HL-60/S4 treated with retinoic acid at 250 ng/mL for 4 days and 3 days (cell line): Measurements from ENCODE around the gene HSD11B1.

ENCODE experiments used
- in situ Hi-C: fragments of 300-500 bp; cut with MboI; formaldehyde crosslinking; loops from 2 replicates; pipeline ENCODE4 v1.7.0; 2022; ENCODE audit warnings: low sequenced_read_pairs

HSD11B1 gene

DNA sequence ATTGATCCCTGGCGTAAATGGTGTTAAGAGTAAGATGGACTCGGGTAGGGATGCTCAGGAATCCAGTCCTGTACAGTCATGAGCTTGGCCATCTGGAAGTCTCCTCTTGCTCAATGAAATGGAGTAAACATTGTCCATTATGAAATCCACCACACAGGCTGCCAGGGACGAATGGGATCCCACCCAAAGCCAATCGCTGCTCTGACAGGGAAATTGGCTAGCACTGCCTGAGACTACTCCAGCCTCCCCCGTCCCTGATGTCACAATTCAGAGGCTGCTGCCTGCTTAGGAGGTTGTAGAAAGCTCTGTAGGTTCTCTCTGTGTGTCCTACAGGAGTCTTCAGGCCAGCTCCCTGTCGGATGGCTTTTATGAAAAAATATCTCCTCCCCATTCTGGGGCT lies at the start of gene HSD11B1:
Gene HSD11B1, plus strand, starts transcription at position 263 of the 400 bp plus-strand sequence. Its CDS starts 97 bp downstream, at position 360.
- in situ Hi-C loops, result no loop called here

DNA sequence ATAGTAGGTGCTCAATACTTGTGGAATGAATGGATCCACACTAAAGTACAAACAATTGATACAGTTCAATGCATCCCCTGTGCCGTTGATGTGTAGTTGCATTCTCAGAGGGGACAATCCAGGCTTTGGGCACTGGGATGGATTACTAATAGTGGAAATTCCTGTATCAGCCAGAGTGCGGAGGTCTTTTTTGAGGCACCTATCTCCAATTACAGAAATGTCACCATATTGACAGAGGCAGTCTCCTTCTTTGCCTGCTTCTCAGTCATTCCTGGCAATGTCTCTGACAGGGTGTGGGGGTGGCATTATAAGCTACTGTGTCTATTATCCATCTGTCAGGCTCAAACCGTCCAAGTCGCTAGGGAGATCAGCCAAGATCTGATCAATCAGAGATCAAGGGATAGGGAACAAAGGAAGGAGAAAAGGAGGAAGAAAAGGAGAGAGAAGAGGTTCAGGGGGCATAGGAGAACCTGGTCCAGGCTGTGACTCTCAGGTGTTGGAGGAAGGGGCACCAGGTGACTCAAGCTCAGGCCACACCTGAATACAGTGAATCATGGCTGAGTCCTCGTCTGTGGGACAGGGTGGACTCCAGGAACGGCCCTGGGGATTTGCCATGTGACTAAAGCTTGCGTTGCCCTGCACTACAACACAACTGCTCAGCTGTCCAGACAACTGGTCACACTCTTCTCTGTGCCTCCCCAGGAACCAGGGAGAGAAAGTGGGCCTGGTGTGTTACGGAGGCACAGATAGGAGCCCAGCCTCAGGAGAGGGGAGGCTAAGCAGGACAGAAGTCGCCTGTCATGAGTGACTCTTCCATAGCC lies 49.0 kb upstream of the HSD11B1 start:
- in situ Hi-C loops, result no loop called here

GRCh38 chr1:209657140-209657879 lies 47.3 kb upstream of the HSD11B1 start:
- in situ Hi-C loops, result no loop called here

DNA sequence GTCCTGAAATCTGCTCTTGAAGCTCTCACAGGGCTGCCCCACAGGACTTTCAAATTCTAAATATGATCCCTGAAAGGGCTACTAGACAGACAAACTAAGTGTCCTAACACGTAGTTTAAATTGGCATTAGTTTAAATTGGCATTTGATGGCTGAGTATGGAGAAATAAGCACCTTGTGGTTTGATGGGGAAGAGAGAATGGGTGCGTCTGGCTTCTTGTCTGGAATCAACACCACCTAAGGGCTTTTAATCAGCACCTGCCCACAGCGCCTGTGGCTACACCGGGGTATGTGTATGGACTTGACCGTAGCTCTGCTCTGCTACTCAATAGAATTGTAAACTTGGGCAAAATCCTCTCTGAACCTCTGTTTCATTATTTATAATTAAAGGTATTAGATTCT lies 46.7 kb upstream of the HSD11B1 start:
- in situ Hi-C loops, result no loop called here

DNA sequence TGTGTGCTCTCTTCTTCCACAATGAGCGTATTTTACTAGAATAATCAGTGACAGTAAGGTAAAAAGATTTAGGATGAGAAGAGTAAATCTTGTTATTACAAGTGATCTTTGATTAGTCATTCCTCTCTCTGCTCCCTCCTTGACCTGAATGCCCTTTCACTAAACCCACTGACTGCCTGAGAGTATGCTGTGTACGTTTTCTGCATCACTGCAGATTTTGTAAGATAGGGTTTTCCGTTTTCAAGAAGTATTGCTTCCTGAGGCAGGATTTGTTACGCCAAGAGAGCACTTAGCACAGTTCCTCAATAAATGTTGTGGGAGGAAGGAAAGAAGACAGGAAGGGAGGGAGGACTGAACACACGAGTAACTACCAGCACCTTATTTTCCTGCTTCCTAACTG lies 44.7 kb upstream of the HSD11B1 start:
- in situ Hi-C loops, result no loop called here

- in situ Hi-C loops, result no loop called here
Observed at GRCh38 chr1:209661071-209661470, 43.6 kb upstream of the HSD11B1 start.

GRCh38 chr1:209662879-209663327 lies 41.7 kb upstream of the HSD11B1 start:
- in situ Hi-C loops, result no loop called here

- in situ Hi-C loops, result no loop called here
Observed at GRCh38 chr1:209667103-209667502, 37.5 kb upstream of the HSD11B1 start.

- in situ Hi-C loops, result no loop called here
Observed at GRCh38 chr1:209667708-209668107, 36.9 kb upstream of the HSD11B1 start.

GRCh38 chr1:209670441-209671082 lies 34.1 kb upstream of the HSD11B1 start:
- in situ Hi-C loops, result no loop called here

GRCh38 chr1:209672705-209673630 lies 31.7 kb upstream of the HSD11B1 start:
- in situ Hi-C loops, result no loop called here

- in situ Hi-C loops, result no loop called here
Observed at GRCh38 chr1:209673631-209674417, 30.8 kb upstream of the HSD11B1 start.

DNA sequence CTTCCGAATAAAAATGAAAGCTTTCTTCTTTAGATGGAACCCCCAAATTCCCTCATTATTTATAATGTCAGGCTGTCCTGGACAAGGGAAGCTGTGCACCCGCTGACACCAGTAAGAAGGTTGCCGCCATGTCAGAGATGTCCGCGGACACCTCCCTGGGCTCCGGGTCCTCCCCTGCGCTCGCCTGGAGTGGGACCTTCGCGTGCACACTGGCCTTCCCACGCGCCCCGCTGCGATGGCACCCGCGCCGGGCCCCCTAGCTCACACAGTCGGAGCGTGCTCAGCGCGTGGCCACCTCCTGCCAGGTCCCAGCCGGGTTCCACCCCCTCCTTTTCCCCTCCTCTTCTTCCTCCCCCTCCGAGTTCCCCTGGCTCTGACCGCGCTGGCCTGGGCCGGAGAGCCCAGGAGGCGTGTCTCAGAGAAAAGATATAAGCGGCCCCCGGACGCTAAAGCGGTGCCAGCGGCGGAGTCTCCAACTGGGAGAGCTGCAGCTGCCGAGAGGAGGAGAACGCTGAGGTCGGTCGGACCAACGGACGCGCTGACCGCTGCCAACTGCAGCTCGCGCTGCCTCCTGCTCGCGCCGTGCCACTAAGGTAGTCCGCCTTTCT lies 29.6 kb upstream of the HSD11B1 start, which contains the start of gene G0S2:
Gene G0S2, plus strand, starts transcription at position 456 of the 608 bp plus-strand sequence. CDS start 273 bp downstream, outside the sequence.
- in situ Hi-C loops, result no loop called here

DNA sequence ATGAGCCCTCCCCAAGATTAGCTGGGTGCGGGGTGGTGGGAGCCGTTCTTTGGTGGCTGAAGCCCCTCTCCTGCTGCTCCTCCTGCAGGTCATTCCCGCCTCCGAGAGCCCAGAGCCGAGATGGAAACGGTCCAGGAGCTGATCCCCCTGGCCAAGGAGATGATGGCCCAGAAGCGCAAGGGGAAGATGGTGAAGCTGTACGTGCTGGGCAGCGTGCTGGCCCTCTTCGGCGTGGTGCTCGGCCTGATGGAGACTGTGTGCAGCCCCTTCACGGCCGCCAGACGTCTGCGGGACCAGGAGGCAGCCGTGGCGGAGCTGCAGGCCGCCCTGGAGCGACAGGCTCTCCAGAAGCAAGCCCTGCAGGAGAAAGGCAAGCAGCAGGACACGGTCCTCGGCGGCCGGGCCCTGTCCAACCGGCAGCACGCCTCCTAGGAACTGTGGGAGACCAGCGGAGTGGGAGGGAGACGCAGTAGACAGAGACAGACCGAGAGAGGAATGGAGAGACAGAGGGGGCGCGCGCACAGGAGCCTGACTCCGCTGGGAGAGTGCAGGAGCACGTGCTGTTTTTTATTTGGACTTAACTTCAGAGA lies 29.0 kb upstream of the HSD11B1 start:
- in situ Hi-C loops, result no loop called here

DNA sequence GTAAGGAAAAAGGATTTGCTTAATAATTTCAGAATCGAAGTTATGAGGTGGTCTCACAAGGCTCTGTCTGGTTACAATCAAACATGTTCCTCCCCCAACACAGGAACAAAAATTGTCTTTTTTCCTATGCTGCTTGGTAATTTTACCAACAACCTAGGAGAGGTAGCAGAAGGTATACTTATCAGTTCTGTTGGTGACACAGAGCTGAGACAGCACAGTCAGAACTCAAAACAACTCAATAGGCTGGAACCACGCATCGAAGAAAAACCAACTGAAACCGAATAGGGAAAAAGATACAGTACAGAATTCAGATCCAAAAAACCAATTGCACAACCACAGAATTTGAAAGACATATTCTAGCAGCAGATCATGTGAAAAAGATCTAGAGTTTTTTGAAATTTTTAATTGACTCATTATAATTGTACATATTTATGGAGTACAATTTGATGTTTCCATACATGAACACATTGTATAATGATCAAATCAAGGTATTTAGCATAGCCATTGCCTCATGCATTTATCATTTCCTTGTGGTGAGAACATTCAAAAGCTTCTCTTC lies 25.6 kb upstream of the HSD11B1 start:
- in situ Hi-C loops, result no loop called here

DNA sequence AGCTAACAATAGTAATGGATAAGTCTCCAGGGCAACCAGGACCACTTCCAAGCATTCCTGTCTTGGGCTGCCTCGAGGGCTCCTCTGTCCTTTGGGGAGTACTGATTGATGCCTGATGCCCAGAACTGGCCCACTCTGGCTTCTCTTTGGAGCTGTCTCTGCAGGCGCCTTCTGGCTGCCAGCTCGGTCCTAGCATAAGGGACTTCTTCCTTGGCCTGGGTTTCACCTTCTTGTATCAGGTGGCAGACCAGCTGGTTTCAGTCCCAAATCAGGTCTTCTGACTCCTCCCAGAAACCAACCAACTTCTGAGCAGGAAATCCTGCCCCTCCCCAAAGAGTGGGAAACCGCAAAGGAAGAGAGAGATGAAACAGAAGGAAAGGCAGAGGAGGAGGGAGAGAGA lies 18.8 kb upstream of the HSD11B1 start:
- in situ Hi-C loops, result no loop called here

DNA sequence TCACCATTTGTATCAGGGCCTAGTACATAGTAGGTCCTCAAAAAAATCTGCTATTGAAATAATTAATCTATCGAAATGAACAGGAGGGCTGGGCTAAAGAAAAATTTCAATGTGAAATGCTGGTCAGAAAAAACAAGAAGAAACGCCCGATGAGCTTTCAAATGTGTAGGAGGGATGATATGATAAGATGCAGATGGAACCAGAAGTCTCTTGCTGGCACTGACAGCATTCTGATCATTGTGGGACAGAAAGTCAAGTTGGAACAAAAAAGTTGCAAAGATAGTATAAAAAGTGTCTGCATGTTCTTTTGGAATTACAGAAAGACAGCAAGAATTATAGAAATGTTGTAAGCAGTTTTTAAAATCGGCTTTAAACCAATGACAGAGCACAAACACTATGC lies 18.3 kb upstream of the HSD11B1 start:
- in situ Hi-C loops, result no loop called here

- in situ Hi-C loops, result no loop called here
Observed at GRCh38 chr1:209688746-209689234, 15.9 kb upstream of the HSD11B1 start.
